Anterior cingulate cortex (tissue), 58 donors: ENCODE measurements around the gene NUP35.
"Not testable (repeated sequence)": the region's sequence is repeated elsewhere in the genome, so short reads cannot be mapped to it uniquely, and the experiment has no call there.

Source experiments
- DNase-seq, 58 donors: peaks; one replicate each; lab custom pipeline; 2025; lab: John Stamatoyannopoulos, UW

Gene NUP35

DNA sequence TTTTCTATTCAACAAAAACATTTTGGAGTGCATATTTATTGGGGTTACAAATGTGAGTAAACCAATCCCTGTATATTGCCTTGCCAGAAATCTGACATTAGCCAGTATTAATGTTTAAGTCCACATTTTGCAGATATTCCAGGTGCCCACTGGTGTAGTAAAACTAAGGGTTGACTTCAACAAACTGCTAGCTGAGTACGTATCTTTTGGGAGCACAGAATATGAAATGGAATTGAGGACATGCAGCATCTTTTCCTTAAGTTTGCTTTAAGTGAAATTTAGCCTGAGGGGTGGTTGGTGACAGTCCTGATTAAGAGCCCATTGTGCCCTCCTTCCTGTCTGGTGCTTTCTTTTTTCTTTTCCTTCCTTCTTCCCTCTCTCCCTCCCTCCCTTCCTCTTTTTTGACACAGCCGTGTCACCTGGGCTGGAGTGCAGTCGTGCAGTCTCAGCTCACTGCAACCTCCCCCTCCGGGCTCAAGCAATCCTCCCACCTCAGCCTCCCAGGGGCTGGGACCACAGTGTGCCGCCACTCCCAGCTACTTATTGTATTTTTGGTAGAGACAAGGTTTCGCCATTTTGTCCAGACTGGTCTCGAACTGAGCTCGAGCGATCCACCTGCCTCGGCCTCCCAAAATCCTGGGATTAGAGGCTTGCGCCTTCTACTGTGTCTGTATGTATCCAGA is 1.6 kb downstream of the NUP35 start:
- DNase-seq = no peak

DNA sequence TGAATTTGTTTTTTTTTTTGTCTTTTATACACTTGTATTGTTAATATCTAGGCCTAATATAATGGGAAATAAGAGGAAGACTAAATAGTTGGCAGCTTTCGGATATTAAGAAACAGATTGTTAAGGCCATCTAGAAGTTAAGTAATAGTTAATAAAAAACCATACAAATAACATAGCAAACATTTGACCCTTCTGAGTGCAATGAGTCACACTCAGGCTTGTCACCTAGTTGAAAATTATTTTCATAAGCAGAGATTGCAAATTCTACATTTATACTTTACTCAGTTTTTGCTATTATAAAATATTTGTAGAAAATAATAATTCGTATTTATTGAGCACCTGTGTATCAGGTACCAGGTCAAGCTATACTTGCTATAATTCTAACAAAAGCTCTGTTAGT is 2.4 kb downstream of the NUP35 start:
- DNase-seq = no peak

DNA sequence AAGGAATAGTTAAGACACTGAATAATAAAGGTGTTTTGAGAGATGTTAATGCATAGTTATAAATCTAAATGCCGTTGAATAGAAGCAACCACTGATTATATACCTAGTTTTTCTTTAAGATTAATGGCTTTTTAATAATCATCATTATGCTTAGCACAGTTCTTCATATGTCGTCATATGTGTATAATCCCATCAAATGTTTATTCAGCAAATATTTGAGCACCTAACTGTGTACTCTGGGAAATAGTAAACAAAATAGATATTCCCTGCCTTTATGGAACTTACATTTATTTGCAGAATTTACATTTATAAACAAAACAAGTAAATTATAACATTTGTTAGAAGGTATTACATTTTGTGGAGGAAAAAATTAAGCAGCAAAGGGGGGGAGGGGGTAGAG is 9.8 kb downstream of the NUP35 start:
- DNase-seq = no peak

DNA sequence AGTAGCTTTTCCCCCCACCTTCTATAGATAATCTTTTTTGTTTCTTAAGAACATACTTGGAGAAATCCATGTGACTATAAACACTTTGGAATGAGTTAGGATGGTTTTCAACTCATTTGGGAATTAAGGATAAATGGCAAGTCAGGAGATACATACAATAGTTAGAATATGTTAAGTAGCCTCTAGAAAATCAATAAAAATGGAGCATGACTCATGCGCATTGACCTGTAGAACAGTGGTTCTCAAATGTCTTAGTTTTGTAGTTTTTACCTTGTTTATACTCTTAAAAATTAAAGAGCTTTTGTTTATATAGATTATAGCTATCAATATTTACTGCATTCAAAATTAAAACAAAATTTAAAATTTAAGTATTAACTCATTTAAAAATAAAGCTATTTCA is 24.7 kb downstream of the NUP35 start:
- no peak for DNase-seq

DNA sequence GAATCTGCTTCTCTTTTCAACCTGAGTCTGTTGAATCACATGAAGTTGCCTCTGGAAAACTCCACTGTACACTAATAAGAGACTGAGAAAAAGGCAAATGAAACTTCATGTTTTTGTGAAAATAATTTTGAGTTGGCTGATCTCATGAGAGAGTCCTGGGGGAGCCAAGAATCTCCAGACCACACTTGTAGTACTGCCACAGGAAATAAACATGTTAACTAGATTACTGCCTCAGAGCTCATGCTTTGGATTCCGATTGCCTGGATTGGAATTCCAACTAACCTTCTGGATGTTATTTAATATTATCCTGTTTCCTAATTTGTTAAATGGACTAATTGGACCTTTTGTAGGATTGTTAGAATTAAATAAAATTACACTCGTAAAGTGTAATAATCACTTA is 25.2 kb downstream of the NUP35 start:
- no peak for DNase-seq

DNA sequence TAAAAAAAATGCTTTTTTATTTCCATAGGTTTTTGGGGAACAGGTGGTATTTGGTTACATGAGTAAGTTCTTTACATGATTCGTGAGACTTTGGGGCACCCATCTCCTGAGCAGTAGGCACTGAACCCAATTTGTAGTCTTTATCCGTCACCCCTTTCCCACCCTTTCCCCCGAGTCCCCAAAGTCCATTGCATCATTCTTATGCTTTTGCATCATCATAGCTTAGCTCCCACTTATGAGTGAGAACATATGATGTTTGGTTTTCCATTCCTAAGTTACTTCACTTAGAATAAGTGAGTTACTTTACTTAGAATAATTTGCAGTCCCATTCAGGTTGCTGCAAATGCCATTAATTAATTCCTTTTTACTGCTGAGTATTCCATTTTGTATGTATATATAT is 28.0 kb downstream of the NUP35 start:
- DNase-seq = not testable (repeated sequence)

DNA sequence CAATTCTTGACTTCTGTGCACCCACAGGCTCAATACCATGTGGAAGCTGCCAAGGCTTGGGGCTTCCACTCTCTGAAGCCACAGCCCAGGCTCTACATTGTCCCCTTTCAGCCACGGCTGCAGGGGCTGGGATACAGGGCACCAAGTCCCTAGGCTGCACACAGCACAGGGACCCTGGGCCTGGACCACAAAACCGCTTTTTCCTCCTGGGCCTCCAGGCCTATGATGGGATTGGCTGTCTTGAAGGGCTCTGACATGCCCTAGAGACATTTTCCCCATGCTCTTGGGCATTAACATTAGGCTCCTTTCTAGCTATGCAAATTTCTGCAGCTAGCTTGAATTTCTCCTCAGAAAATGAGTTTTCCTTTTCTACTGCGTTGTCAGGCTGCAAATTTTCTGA is 29.7 kb downstream of the NUP35 start:
- no peak for DNase-seq

DNA sequence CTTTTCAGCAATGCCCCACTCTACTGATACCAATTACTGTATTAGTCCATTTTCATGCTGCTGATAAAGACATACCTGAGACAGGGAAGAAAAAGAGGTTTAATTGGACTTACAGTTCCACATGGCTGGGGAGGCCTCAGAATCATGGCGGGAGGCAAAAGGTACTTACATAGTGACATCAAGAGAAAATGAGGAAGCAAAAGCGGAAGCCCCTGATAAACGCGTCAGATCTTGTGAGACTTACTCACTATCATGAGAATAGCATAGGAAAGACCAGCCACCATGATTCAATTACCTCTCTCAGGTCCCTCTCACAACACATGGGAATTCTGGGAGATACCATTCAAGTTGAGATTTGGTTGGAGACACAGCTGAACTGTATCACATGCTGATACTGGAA is 30.5 kb downstream of the NUP35 start:
- DNase-seq = not testable (repeated sequence)

DNA sequence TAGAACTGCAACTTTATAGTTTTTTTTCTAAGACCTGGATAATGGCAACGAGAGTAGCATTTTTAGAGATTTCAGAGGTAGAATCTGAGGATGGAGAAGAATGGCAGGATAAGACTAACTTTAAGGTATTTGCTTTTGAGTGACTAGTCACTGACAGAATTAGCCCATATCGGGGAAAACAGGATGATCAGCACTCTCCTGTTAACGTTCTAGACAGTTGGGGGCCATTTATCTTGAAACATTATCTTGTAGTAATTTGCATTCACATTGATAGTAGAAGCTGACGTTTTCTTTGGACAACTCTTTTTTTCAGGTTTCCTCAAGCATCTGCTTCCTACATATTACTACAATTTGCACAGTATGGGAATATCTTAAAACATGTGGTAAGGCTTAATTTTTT is 32.9 kb downstream of the NUP35 start:
- no peak for DNase-seq

DNA sequence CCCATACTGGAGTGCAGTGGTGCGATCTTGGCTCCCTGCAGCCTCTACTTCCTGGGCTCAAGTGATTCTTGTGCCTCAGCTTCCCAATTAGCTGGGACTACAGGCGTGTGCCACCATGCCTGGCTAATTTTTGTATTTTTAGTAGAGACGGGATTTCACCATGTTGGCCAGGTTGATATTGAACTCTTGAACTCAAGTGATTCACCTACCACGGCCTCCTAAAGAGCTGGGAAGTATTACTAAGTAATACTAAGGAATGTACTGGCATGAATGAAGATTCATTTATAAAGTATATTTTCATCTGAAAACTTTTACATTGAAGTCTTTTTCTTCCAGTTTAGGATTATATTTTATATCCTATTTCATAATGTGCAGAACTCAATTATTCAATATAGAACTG is 38.1 kb downstream of the NUP35 start:
- no peak for DNase-seq

DNA sequence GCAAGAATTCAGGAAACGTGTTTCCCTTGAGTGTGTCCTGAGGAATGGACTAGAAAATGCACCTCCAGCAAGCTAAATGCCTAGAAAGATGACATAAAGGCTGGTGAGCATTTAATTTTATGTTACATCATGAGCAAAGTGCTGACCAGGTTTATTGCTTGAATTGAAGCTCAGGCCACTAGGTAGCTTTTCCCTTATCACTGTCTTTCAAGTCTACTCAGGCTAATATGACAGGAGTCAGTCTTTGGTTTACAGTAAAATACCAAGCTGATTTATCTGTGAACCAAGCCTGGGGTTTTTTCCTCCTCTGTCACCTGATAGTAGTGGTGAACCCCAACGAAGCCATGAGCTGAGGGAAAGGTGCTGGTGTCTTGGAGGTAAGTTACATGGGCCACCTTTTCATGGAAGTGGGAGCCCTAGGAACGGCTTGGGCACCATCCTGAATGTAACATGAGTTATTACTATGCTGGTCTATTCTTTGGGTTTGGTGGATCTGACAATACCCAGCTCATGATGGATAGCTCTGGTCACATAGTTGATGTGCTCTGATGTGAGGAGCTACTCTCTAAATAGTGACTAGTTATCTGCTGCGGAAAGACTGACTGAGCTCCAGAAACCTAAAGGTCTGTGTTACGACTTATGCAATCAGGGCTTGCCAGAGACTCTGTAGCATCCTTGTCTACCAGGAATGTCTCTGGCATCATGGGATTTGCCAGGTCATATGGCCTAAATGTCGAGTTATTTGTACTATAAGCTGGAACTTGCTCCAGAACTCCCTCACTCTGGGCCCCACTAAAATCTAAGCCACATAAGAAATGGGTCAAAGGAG is 39.8 kb downstream of the NUP35 start:
- no peak for DNase-seq

DNA sequence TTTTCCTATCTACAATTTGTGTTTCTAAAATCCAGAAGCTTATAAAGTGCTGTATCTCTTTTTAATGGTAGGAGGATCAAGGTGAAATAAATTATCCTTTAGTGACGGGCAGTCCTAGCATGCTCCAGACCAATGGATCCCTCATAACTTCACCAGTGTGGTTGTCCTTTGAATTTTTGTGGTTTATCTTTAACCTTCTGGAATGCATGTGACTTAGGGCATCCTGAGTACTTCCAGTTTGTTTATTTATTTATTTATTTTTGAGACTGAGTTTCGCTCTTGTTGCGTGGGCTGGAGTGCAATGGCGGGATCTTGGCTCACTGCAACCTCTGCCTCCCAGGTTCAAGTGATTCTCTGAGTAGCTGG is 40.4 kb downstream of the NUP35 start:
- no peak for DNase-seq

DNA sequence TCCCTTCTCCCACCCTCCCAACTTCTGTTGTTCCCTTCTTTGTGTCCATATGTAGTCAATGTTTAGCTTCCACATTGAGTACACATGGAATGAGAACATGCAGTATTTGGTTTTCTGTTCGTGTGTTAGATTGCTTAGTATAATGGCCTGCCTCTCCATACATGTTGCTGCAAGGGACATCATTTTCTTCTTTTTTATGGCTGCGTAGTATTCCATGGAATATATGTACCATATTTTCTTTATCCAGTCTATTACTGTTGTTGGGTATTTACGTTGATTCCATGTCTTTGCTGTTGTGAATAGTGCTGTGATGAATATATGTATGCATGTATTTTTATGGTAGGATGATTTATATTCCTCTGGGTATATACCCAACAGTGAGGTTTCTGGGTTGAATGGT is 42.0 kb downstream of the NUP35 start:
- no peak for DNase-seq

DNA sequence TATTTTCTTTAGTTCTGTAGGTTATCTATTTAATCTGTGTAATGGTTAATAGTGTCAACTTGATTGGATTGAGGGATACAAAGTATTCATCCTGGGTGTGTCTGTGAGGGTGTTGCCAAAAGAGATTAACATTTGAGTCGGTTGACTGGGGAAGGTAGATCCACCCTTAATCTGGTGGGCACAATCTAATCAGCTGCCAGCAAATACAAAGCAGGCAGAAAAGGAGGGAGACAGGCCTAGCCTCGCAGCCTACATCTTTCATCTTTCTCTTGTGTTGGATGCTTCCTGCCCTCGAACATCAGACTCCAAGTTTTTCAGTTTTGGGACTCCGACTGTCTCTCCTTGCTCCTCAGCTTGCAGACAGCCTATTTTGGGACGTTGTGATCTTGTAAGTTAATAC is 42.7 kb downstream of the NUP35 start:
- DNase-seq = not testable (repeated sequence)

DNA sequence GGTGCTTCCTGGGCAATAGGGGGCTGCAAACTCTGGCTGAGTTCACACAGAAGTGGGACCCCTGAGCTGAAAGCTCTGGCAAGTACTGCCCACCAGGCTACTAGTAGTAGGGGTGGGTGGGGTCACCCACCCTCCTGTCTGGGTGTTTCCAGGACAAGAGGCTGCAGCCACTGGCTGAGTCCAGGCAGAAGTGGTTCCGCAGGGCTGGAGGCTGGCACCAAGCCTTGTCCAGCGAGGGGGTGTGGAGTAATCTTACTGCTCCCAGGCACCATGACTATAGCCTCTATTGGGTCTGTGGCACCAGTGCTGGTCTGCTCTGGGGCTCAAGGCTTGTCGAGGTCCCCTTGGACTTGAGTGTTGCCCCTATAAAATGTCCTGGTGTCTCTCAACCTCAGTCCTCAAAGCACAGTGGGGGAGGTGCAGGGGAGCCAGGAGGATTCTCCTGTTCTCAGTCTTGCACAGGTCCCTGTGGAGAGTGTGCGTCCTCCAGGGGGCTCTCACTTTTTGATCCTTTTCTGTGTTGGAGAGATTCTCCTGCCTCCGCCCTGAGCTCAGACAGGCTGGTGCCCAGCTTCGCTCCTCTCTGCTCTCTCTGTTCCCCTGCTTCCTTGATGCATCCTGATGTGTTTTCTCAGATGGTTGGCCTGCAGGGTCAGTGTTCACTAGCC is 48.1 kb downstream of the NUP35 start:
- DNase-seq = no peak

DNA sequence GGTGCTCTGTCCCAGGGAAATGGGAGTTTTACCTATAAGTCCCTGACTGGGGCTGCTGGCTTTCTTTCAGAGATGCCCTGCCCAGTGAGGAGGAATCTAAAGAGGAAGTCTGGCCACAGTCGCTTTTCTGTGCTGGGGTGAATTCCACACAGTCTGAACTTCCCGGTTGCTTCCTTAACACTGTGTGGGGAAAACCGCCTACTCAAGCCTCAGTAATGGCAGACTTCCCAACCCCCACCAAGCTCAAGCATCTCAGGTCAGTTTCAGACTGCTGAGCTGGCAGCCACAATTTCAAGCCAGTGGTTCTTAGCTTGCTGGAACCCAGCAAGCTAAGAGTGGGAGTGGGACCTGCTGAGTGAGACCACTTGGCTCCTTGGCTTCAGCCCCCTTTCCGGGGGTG is 54.9 kb downstream of the NUP35 start:
- no peak for DNase-seq

DNA sequence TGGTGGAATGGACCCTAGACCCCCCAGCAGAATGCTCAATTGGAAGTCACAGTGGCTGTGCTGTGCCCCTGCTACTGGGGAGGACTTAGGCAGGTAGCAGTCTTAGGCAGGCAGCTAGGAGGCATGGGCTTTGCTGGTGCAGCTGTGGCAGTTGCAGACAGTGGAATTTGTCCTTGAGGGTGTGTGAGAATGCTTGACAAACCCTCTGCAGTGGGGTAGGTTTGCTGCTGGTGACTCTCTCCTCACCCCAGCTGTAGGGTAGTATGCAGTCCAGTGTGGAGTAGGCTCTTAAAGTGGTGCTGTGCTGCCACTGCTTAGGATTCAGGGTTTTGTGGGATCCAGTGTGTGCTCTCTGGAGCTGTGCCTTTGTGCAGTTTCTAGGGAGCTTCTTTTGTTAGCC is 61.3 kb downstream of the NUP35 start:
- DNase-seq = no peak

DNA sequence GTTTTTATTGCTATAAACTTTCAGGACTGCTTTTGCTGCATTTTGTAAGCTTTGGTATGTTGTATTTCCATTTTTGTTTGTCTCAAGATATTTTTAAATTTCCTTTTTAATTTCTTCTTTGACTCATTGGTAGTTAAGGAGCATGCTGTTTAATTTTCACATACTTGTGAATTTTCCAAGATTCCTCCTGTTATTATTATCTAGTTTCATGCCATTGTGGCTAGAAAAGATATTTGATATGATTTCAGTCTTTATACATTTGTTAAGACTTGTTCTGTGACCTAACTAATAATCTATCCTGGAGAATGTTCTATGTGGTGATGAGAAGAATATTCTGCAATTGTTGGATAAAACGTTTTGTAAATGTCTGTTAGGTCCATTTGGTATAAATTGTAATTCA is 62.1 kb downstream of the NUP35 start:
- no peak for DNase-seq

DNA sequence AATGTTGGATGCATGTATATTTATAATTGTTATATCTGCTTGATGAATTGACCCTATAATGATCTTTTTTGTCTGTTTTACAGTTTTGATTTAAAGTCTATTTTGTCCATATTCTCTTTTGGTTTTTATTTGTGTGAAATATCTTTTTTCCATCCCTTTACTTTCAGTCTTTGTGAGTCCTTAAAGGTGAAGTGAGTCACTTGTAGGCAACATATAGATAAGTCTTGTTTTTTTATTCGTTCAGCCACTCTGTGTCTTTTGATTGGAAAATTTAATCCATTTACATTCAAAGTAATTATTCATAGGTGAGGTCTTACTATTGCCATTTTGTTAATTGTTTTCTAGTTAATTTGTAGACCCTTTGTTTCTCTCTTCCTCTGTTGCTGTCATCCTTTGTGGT is 62.5 kb downstream of the NUP35 start:
- DNase-seq = no peak

DNA sequence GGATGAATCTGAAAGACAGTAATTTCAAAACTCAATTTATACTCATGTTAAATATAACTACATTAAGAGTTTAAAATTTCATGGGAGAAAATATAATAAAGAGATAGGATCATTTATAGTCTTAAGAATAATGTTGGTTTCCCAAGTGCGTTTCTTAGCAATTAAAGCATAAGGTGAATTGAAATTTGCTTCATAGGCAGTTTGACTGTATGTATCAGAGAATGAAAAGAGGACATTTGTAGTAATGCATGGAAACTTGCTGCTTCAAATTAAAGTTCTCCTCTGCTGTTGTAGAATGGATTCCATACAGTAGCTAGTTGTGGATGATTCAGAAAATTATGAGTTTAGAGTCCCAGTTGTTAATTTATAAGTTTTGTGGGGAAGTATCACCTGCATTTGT is 68.1 kb downstream of the NUP35 start:
- DNase-seq = no peak

DNA sequence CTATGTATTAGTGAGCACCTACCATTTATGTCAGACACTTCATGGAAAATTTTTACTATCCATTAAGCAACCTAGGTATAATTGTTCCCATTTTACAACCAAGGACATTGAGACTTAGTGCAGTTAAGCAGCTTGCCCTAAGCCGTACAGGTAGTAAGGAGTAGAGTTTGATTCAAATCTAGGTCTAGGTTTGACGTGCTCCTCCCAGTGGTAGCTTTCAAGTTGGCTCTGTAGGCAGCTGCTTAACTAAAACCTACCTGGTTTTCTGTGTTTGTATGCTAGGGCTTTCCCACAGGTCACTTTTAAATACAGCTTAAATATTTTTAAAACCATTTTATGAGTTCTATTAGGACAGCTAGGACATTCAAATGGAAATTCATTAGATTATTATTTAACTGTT is 69.7 kb downstream of the NUP35 start:
- no peak for DNase-seq

DNA sequence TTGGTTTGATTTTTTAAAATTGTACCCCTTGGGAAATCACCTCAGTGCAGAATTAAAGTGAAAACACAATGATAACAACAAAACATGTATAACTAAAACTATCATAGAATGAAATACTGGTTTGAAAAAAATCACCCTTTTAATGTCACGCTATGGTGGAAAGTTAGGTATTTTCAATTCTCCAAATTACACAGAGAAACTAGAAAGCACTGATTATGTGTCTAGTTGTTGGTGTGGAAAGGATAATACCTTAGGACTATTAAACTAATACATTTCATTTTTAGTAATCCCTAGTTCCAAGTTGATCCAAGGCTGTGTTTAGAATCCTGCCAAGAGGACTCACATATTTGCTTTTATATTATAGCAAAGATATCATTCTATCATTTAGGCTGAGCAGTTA is 71.2 kb downstream of the NUP35 start:
- DNase-seq = no peak
